Esophagus muscularis mucosa (tissue), 4 donors: ENCODE results near the gene VWC2. TPM values are rescaled to one million over a fixed set of nuclear protein-coding genes. Genes with fewer than 3 reads are reported as not detected.

ENCODE experiments used
- DNase-seq: peaks from one replicate; pipeline ENCODE4 v3.0.0-alpha.2; 2017; ENCODE audit errors: extremely low spot score
- H3K27ac ChIP-seq, 4 donors: fragments of 200-600 bp; sonication (generic); replicated peaks in 1 of 4; 1 replicate in 3 of 4; 2 replicates in 1 of 4; pipeline ENCODE4 v1.5.1; 2016 to 2019; ENCODE audit warnings: mild to moderate bottlenecking in 1 of 4
- H3K27me3 ChIP-seq, 4 donors: fragments of 200-600 bp; sonication (generic); one replicate each; pipeline versions ENCODE4 v1.5.1 to v1.6.0; 2016 to 2019
- H3K36me3 ChIP-seq, 4 donors: fragments of 200-600 bp; sonication (generic); one replicate each; pipeline ENCODE4 v1.5.1; 2016 to 2019
- H3K4me1 ChIP-seq, 4 donors: fragments of 200-600 bp; sonication (generic); one replicate each; pipeline ENCODE4 v1.5.1; 2016 to 2019
- H3K4me3 ChIP-seq, 4 donors: fragments of 200-600 bp; sonication (generic); 1 replicate in 2 of 4; 2 replicates in 2 of 4; pipeline ENCODE4 v1.5.1; 2016 to 2019; ENCODE audit warnings: mild to moderate bottlenecking in 4 of 4, moderate library complexity in 1 of 4
- H3K9me3 ChIP-seq, 4 donors: fragments of 200-600 bp; sonication (generic); 1 replicate in 3 of 4; 2 replicates in 1 of 4; pipeline ENCODE4 v1.5.1; 2016 to 2019
- CTCF ChIP-seq, 3 experiments: fragments of 200-600 bp in 2 of 3; fragments of 450-650 bp in 1 of 3; sonication (generic) in 2 of 3; IDR thresholded peaks; one replicate each; pipeline ENCODE4 v1.5.1; 2017 to 2019; ENCODE audit warnings: antibody characterized with exemption in 3 of 3, mild to moderate bottlenecking in 2 of 3, moderate library complexity in 1 of 3
- EP300 ChIP-seq: sonication (generic); formaldehyde crosslinking; IDR thresholded peaks from one replicate; pipeline ENCODE4 v1.6.1; 2017; ENCODE audit warnings: antibody characterized with exemption
- POLR2A ChIP-seq: fragments of 450-650 bp; IDR thresholded peaks from one replicate; pipeline ENCODE4 v1.6.1; 2017; ENCODE audit warnings: antibody characterized with exemption, moderate library complexity, mild to moderate bottlenecking, low read depth
- POLR2AphosphoS5 ChIP-seq, 2 donors: sonication (generic); formaldehyde crosslinking; IDR thresholded peaks; one replicate each; pipeline ENCODE4 v1.6.1; 2017; ENCODE audit warnings: antibody characterized with exemption in 2 of 2
- WGBS: methylation state at CpG from one replicate; pipeline ENCODE4 v1.1.5; 2018; 5-methylcytosine and 5-hydroxymethylcytosine counted together
- intact Hi-C: fragments of 100-400 bp; cut with DNase I; formaldehyde crosslinking; loops from one replicate; pipeline ENCODE4 v1.15.1; 2023
- total RNA-seq, 4 donors: library from RNA; depleted of rRNA; stranded (reverse); fragments of >200 nt; gene quantifications; one replicate each; pipeline versions ENCODE4 v1.1.0 to v1.2.1, GENCODE V29; 2016

Gene VWC2
- total RNA-seq, 4 donors from 2014 or later, result under 0.01 to 0.17 (median 0.06) TPM; not detected in 1

DNA sequence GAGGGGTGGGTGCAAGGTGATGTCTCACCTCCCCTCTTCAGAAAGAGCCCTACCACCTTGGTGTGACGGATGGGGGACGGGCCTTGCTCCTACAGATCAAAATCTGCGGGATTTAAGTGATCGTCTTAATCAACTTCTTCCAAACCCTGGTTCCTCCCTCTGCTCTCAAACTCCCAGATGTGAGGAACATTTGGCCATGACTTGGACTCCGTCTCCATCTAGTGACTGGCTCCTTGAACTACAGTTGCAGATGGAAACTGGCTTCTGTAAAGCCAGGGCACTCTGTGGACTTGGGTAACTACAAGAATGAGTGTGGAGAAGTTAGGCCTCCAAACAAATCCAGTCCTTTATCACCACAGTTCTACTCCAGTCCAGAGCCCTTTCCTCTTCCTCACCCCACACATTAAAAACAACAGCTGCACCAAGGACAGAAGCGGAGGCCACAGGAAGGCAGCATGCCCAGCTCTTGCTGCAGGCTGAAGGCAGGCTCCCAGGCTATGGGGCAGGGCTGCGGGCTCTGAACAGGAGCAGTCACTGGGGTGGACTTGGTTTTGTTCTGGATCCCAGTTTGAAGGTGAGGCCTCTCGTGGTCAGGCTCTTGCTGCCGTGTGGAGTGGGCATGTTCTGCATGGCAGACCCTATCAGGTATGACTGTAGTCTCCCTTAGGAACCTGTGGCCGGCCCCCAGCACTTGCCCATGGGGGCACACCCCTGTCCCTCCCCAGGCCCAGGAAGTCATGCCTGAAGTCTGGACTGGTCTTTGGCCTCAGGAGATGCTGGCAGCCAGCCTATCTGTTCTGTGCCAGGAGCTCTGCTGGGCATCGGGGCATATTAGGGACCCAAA lies 79.4 kb downstream of the VWC2 start:
- no peak for DNase-seq
- no peak overlapping the region for H3K4me3 ChIP-seq
- H3K36me3 ChIP-seq, result no peaks in the 10 kb centered on the region
- 33% methylated on average over 8 of the region's 11 CpGs for WGBS
- no peaks in the 10 kb centered on the region for H3K9me3 ChIP-seq
- TF ChIP-seq POLR2AphosphoS5 (IDR thresholded peaks at IDR 0.05), result no peak
- TF ChIP-seq POLR2A, result no peak
- TF ChIP-seq CTCF (IDR thresholded peaks at IDR 0.05), result peak; percentile 47 to 69 (median 55)
- TF ChIP-seq EP300, result no peak
- H3K27me3 ChIP-seq, result no peaks in the 10 kb centered on the region
- peaks cover 0 to 4% (median 0%) of the 10 kb centered on the region in 4 donors for H3K4me1 ChIP-seq
- no peak overlapping the region for H3K27ac ChIP-seq
- intact Hi-C loops, result loop anchor here (10.0 kb wide), 1 partner anchor 1558 kb away; no protein-coding TSS in a partner anchor

GRCh38 chr7:49855281-49855980 lies 82.0 kb downstream of the VWC2 start:
- peaks cover 0 to 4% (median 0%) of the 10 kb centered on the region in 4 donors for H3K4me1 ChIP-seq
- WGBS, result 46% methylated on average over 7 of the region's 7 CpGs
- intact Hi-C loops, result loop anchor here (10.0 kb wide), 1 partner anchor 1561 kb away; no protein-coding TSS in a partner anchor
- H3K27me3 ChIP-seq, result no peaks in the 10 kb centered on the region
- H3K9me3 ChIP-seq, result no peaks in the 10 kb centered on the region
- no peak for DNase-seq
- H3K27ac ChIP-seq, result no peak overlapping the region
- no peak overlapping the region for H3K4me3 ChIP-seq
- TF ChIP-seq POLR2A (no peak), CTCF (IDR thresholded peaks at IDR 0.05) (no peak), POLR2AphosphoS5 (IDR thresholded peaks at IDR 0.05) (no peak), EP300 (no peak)
- H3K36me3 ChIP-seq, result no peaks in the 10 kb centered on the region

DNA sequence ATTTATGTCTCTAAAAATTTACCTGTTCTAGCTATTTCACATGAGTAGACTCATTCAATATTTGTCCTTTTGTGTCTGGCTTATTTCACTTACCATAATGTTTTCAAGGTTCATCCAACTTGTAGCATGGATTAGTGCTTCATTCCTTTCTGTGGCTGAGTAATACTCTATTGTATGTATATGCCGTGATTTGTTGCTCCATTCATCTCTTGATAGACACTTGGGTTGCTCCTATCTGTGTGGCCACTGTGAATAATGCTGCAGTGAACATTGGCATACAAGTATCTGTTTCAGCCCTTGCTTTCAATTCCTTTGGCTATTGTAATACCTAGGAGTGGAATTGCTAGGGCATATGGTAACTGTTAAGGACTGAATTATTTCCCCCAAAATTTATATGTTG lies 86.9 kb downstream of the VWC2 start:
- intact Hi-C loops, result no loop called here

DNA sequence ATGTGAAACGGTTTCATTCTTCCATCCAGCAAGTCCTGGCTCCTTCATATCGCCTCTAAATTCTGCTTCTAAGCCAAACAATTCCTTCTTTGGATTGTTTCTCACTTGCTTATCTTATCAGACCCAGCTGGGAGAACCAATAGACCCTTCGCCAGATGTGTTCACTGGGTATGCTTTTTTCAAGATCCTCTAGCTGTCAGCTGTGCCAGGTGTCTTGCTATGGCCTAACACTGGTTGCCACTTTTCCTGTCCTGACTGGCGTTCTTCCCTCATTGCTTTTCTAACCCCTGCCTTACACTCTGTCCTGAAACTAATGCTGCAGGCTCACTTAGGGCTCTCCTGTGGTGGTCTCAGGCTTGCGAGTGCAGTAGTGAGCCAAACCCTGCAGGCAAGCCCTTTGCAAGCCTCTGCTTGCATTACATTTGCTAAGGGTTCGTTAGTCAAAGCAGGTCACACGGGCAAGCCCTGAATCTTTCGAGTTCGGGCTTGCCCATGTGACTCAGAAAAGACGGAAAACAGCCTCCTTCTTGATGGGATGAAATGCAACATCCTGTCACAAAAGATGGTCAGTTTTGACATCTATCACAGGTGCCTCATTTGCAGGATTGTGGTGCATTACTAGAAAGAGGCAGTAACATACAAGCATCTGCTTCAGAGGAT lies 92.8 kb downstream of the VWC2 start:
- H3K36me3 ChIP-seq, result no peaks in the 10 kb centered on the region
- intact Hi-C loops, result no loop called here
- H3K4me3 ChIP-seq, result no peak overlapping the region
- H3K9me3 ChIP-seq, result peaks cover 0 to 5% (median 2%) of the 10 kb centered on the region in 4 donors
- DNase-seq, result no peak
- no peaks in the 10 kb centered on the region for H3K27me3 ChIP-seq
- H3K4me1 ChIP-seq, result no peaks in the 10 kb centered on the region
- H3K27ac ChIP-seq, result no peak overlapping the region
- no peak for TF ChIP-seq POLR2A
- TF ChIP-seq CTCF (IDR thresholded peaks at IDR 0.05), result no peak
- TF ChIP-seq EP300, result no peak
- no peak for TF ChIP-seq POLR2AphosphoS5 (IDR thresholded peaks at IDR 0.05)
- 40% methylated on average over 10 of the region's 10 CpGs for WGBS

More for the DNA sequence above, 86.9 kb downstream of the VWC2 start:
- Histone ChIP-seq H3K4me1 (no peaks in the 10 kb centered on the region), H3K27me3 (no peaks in the 10 kb centered on the region), H3K27ac (no peak overlapping the region), H3K36me3 (no peaks in the 10 kb centered on the region), H3K4me3 (no peak overlapping the region), H3K9me3 (no peaks in the 10 kb centered on the region)
- 79% methylated on average over 1 of the region's 1 CpG for WGBS
- DNase-seq, result no peak
- no peak for TF ChIP-seq CTCF (IDR thresholded peaks at IDR 0.05)
- TF ChIP-seq EP300, result no peak
- no peak for TF ChIP-seq POLR2A
- no peak for TF ChIP-seq POLR2AphosphoS5 (IDR thresholded peaks at IDR 0.05)
